ENCODE measurements around the gene SGCA.

- no peak for TF ChIP-seq TAF1 (IDR thresholded peaks at IDR 0.05; ENCODE audit: borderline replicate concordance, low read depth, low read length)
- TF ChIP-seq POLR2AphosphoS5 (IDR thresholded peaks at IDR 0.05; ENCODE audit: low read depth, low read length), result no peak
Observed at GRCh38 chr17:50123649-50124349, 42.0 kb upstream of the SGCA start.
